Neutrophil (primary cell): Measurements from ENCODE around the gene SPATS1.
"Not testable (repeated sequence)": the region's sequence is repeated elsewhere in the genome, so short reads cannot be mapped to it uniquely, and the experiment has no call there.

Experiments used
- H3K27ac ChIP-seq: fragments of 200-600 bp; sonication (generic); 2 replicates; pipeline ENCODE4 v1.5.1; 2016; ENCODE audit warnings: mild to moderate bottlenecking, moderate library complexity
- H3K27me3 ChIP-seq: fragments of 200-600 bp; sonication (generic); 2 replicates; pipeline ENCODE4 v1.6.0; 2016; ENCODE audit warnings: mild to moderate bottlenecking
- H3K36me3 ChIP-seq: fragments of 200-600 bp; sonication (generic); 2 replicates; pipeline ENCODE4 v1.5.1; 2017
- H3K4me1 ChIP-seq, 2 experiments: fragments of 200-600 bp in 1 of 2; sonication (generic) in 1 of 2; 1 replicate in 1 of 2; 2 replicates in 1 of 2; pipeline versions ENCODE4 v1.5.1 to v1.6.1; 2013 to 2016; ENCODE audit warnings: low read depth in 1 of 2, low read length in 1 of 2, mild to moderate bottlenecking in 1 of 2, moderate library complexity in 1 of 2; ENCODE audit not compliant: control insufficient read depth in 1 of 2, insufficient read depth in 1 of 2
- H3K4me3 ChIP-seq, 2 experiments: fragments of 200-600 bp in 1 of 2; sonication (generic) in 1 of 2; 1 replicate in 1 of 2; 2 replicates in 1 of 2; pipeline ENCODE4 v1.5.1; 2013 to 2016; ENCODE audit warnings: low read depth in 1 of 2, low read length in 1 of 2, mild to moderate bottlenecking in 1 of 2, moderate library complexity in 1 of 2
- H3K9me3 ChIP-seq: fragments of 200-600 bp; sonication (generic); 2 replicates; pipeline ENCODE4 v1.5.1; 2016
- TF ChIP-seq, protein P1 (sequence below): fragments of 200-600 bp; sonication (generic); IDR thresholded peaks from 2 replicates; pipeline ENCODE4 v1.5.1; 2016; ENCODE audit warnings: antibody characterized with exemption

The SPATS1 gene

DNA sequence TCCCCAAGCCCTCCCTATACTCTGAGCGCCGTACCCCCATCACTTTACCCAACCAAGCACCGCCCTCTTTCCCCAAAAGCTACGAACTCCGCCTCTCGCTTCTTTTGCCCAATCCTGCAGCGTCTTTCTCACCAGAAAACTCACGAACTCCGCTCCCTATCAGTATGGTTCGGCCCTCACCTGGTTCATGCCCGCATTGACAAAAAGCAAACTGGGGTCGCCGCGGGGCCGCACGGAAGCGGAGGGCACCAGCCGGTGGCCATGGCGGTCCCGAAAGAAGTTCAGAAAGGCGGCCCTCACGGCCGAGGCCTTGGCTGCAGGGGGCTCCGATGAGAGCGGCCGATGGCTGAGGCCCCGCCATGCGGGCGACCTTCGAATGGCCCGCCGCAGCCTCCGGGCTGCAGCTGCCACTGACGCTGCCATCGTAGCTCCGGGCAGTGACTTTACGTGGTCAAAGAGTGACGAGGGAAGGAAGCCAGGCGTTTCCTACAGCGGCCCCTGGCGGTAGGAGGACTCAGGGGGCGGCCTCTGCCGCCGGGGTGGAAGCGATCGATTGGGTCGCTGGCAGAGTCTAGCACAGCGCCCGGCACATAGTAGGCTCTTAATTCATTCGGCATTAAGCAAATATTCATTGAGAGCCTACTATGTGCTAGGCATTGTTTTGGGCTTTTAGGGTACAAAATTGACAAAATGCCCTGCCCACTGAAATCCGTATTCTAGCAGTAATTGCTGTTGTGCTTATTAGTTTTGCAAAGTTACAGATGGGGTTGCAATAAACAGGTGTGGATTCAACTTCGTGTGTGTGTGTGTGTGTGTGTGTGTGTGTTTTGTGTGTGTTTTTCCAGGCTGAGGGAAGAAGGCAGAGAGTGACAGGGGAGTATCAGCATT is 29.3 kb upstream of the SPATS1 start, which contains the start of gene AARS2:
AARS2 (minus strand) TSS at position 447 of the 888 bp plus-strand sequence; CDS start at position 423, 24 bp downstream.
- TF ChIP-seq, protein P1, sequence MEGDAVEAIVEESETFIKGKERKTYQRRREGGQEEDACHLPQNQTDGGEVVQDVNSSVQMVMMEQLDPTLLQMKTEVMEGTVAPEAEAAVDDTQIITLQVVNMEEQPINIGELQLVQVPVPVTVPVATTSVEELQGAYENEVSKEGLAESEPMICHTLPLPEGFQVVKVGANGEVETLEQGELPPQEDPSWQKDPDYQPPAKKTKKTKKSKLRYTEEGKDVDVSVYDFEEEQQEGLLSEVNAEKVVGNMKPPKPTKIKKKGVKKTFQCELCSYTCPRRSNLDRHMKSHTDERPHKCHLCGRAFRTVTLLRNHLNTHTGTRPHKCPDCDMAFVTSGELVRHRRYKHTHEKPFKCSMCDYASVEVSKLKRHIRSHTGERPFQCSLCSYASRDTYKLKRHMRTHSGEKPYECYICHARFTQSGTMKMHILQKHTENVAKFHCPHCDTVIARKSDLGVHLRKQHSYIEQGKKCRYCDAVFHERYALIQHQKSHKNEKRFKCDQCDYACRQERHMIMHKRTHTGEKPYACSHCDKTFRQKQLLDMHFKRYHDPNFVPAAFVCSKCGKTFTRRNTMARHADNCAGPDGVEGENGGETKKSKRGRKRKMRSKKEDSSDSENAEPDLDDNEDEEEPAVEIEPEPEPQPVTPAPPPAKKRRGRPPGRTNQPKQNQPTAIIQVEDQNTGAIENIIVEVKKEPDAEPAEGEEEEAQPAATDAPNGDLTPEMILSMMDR = peak; percentile 90
- H3K27me3 ChIP-seq = no peaks in the 10 kb centered on the region
- peak within 1 kb of the TSS; percentile 67 for H3K27ac ChIP-seq
- no peaks in the 10 kb centered on the region for H3K9me3 ChIP-seq
- peak within 1 kb of the TSS; percentile 81 to 89 for H3K4me3 ChIP-seq
- peaks cover 28% of the 10 kb centered on the region for H3K36me3 ChIP-seq
- H3K4me1 ChIP-seq = peaks cover 25 to 33% of the 10 kb centered on the region in 2 experiments

DNA sequence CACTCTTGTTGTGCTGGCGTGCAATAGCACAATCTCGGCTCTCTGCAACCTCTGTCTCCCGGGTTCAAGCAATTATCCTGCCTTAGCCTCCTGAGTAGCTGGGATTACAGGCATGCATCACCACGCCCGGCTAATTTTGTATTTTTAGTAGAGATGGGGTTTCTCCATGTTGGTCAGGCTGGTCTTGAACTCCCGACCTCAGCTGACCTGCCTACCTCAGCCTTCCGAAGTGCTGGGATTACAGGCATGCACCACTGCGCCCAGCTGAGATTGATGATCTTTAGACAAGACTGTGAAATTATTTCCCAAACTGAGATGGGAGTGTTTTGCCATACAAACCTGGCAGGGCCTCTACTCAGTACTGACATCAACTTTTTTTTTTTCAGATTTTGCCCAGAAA is 27.8 kb upstream of the SPATS1 start:
- H3K36me3 ChIP-seq = peaks cover 13% of the 10 kb centered on the region
- H3K9me3 ChIP-seq, H3K27ac ChIP-seq, H3K4me3 ChIP-seq: not testable (repeated sequence)
- H3K27me3 ChIP-seq = peaks cover 13% of the 10 kb centered on the region
- H3K4me1 ChIP-seq = peaks cover 25 to 33% of the 10 kb centered on the region in 2 experiments

DNA sequence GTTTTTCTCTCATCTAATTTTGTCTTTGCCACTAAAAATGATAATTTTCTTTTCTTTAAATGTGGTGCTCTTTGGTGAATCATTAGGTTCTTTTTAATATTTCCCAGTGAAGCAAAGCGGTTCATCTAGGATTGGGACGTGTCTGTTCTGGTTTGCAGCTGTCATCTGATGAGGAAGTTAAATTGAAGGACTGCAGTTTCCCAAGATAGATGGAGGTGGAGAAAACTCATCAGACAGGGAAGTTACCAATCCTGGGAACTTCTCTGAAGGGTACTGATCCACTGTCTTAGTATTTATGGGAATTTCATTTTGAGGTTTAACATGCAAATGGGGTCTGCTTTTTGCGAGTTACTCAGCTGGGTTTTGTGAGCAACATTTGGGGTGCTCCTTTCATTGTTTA is 26.9 kb upstream of the SPATS1 start:
- H3K4me1 ChIP-seq = peaks cover 25 to 33% of the 10 kb centered on the region in 2 experiments
- no peaks in the 10 kb centered on the region for H3K9me3 ChIP-seq
- H3K27me3 ChIP-seq = peaks cover 13% of the 10 kb centered on the region
- TF ChIP-seq, protein P1 = no peak
- peaks cover 4% of the 10 kb centered on the region for H3K36me3 ChIP-seq
- peak overlapping the region; percentile 52 for H3K27ac ChIP-seq
- no peak overlapping the region for H3K4me3 ChIP-seq

DNA sequence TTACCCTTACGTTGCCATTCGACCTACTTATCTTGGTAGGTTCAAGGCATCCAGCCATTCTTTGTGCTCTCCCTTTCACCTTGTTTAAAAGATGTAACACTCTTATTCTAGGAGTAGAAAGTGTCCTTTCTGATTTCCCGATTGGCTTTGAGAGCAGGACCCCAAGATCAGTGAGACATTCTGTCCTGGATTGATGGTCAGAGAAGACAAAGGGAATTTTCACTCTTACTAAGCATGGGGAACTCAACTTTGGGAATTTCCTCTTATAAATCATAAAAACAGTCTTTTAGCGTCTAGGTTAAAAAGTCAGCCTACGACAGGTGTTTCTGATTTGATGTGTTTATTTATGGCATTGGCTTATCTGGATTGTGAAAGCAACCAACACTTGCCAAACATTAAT is 26.5 kb upstream of the SPATS1 start:
- Histone ChIP-seq H3K9me3 (no peaks in the 10 kb centered on the region), H3K27ac (peak overlapping the region; percentile 52), H3K27me3 (peaks cover 13% of the 10 kb centered on the region), H3K4me3 (no peak overlapping the region), H3K4me1 (peaks cover 26 to 35% of the 10 kb centered on the region in 2 experiments), H3K36me3 (no peaks in the 10 kb centered on the region)
- TF ChIP-seq, protein P1 = no peak

DNA sequence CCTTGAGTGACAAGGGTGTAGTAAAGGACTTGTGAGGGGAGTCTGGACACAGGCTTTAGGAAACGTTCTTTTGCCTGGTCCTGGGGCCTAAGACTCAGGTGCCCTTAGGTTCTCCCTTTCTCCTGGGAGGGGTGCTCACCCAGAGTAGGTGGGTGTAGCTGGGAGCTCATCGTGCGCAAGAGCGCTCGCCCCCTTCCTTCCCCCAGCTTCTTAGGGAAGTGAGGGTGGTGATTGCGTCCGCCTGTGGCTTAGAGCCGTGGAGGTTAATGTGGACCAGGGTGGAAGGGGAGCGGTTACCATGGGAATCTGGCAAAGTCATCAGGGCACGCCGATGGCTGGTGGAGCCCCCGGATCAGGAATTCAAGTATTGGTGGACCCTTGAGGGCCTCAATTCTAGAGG is 26.0 kb upstream of the SPATS1 start:
- Histone ChIP-seq H3K27me3 (peaks cover 13% of the 10 kb centered on the region), H3K4me1 (peaks cover 32 to 41% of the 10 kb centered on the region in 2 experiments), H3K9me3 (no peaks in the 10 kb centered on the region), H3K36me3 (no peaks in the 10 kb centered on the region), H3K27ac (peak overlapping the region; percentile 52), H3K4me3 (no peak overlapping the region)
- TF ChIP-seq, protein P1 = no peak

DNA sequence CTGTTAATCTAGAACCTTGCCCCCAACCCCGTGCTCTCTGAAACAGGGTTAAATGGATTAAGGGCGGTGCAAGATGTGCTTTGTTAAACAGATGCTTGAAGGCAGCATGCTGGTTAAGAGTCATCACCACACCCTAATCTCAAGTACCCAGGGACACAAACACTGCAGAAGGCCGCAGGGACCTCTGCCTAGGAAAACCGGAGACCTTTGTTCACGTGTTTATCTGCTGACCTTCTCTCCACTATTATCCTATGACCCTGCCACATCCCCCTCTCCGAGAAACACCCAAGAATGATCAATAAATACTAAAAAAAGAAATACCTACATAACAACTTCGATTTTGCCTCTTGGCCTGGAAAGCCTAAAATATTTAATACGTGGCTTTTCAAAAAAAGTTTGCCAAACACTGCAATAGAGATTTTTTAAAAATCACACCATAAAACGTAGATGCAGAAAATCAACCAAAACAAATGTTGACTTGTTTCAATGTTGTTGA is 25.3 kb upstream of the SPATS1 start:
- H3K27ac ChIP-seq, H3K9me3 ChIP-seq, H3K36me3 ChIP-seq, H3K4me3 ChIP-seq: not testable (repeated sequence)
- peaks cover 13% of the 10 kb centered on the region for H3K27me3 ChIP-seq
- peaks cover 37 to 41% of the 10 kb centered on the region in 2 experiments for H3K4me1 ChIP-seq
